GM12878 (cell line): Measurements from ENCODE around the gene PFKFB1. TPM values are rescaled to one million over a fixed set of nuclear protein-coding genes. Genes with fewer than 3 reads are reported as not detected.

ENCODE experiments used
- ATAC-seq: fragments of 200-7000 bp; cut with Tn5 transposase; 3 replicates; pipeline ENCODE4 v1.9.1; 2020; ENCODE audit warnings: mild to moderate bottlenecking, moderate library complexity
- BruUV-seq: library from RNA; stranded (reverse); fragments of 400-500 nt; replicated peaks from 2 replicates; lab custom pipeline; 2021; lab: Mats Ljungman, UMichigan
- CTCF ChIA-PET: fragments of 300-600 bp; sonication (Branson Sonifier 250); formaldehyde crosslinking; extraction: SDS; loops from one replicate; lab custom pipeline; 2021; ENCODE audit warnings: inconsistent platforms; lab: Yijun Ruan, JAX
- POLR2A ChIA-PET: fragments of 350-600 bp; formaldehyde crosslinking; extraction: SDS; loops from one replicate; lab custom pipeline; 2021; ENCODE audit warnings: inconsistent platforms; lab: Charles Lee
- RAD21 ChIA-PET: fragments of 300-600 bp; sonication (Branson Sonifier 250); formaldehyde crosslinking; loops from one replicate; lab custom pipeline; 2023; ENCODE audit warnings: antibody characterized with exemption; ENCODE audit not compliant: unreplicated experiment; lab: Charles Lee
- SMC1A ChIA-PET: fragments of 300-600 bp; sonication (Branson Sonifier 250); formaldehyde crosslinking; loops from one replicate; lab custom pipeline; 2023; ENCODE audit not compliant: unreplicated experiment, uncharacterized antibody; lab: Charles Lee
- DNase-seq: peaks from one replicate; pipeline ENCODE4 v3.0.0-alpha.2; 2011; ENCODE audit warnings: low read depth, low spot score
- FAIRE-seq: peaks from 3 replicates; lab custom pipeline; 2011; peaks lifted over from hg19 to GRCh38; lab: Jason Lieb, UNC
- H2AFZ ChIP-seq: 2 replicates; pipeline ENCODE4 v1.6.0; 2011; ENCODE audit warnings: low read depth, low read length, control low read depth; ENCODE audit not compliant: control insufficient read depth
- H3K27ac ChIP-seq: 2 replicates; pipeline ENCODE4 v1.5.1; 2011; ENCODE audit warnings: control low read depth; ENCODE audit not compliant: control insufficient read depth, insufficient read depth
- H3K27me3 ChIP-seq, 2 experiments: replicated peaks in 1 of 2; 2 replicates each; pipeline versions ENCODE4 v1.6.0 to v1.6.1; 2011; ENCODE audit warnings: low read length in 1 of 2; ENCODE audit not compliant: control insufficient read depth in 2 of 2, insufficient read depth in 2 of 2
- H3K36me3 ChIP-seq, 2 experiments: 2 replicates each; pipeline ENCODE4 v1.5.1; 2011; ENCODE audit warnings: low read length in 1 of 2; ENCODE audit not compliant: control insufficient read depth in 2 of 2, insufficient read depth in 2 of 2
- H3K4me1 ChIP-seq: 2 replicates; pipeline ENCODE4 v1.6.1; 2011; ENCODE audit warnings: mild to moderate bottlenecking, low read length, moderate library complexity, mixed read lengths; ENCODE audit not compliant: control insufficient read depth, insufficient read depth
- H3K4me2 ChIP-seq: 2 replicates; pipeline ENCODE4 v1.6.0; 2011; ENCODE audit warnings: control low read depth; ENCODE audit not compliant: control insufficient read depth, insufficient read depth
- H3K4me3 ChIP-seq: fragments of 200-600 bp; sonication (generic); 2 replicates; pipeline ENCODE4 v1.5.1; 2016
- H3K79me2 ChIP-seq: 2 replicates; pipeline ENCODE4 v1.6.0; 2011; ENCODE audit warnings: low read length; ENCODE audit not compliant: control insufficient read depth, insufficient read depth
- H3K9ac ChIP-seq: 2 replicates; pipeline ENCODE4 v1.8.0; 2011; ENCODE audit warnings: low read length, control low read depth, mixed read lengths; ENCODE audit not compliant: control insufficient read depth, insufficient read depth
- H3K9me3 ChIP-seq: replicated peaks from 3 replicates; pipeline ENCODE4 v1.5.1; 2011; ENCODE audit warnings: mild to moderate bottlenecking, low read length; ENCODE audit not compliant: control insufficient read depth, insufficient read depth
- H4K20me1 ChIP-seq: 2 replicates; pipeline ENCODE4 v1.6.0; 2011; ENCODE audit not compliant: control insufficient read depth, insufficient read depth
- CBX3 ChIP-seq: fragments of 200-600 bp; sonication (generic); IDR thresholded peaks from 2 replicates; pipeline ENCODE4 v1.6.1; 2016; ENCODE audit warnings: low read depth, borderline replicate concordance
- DPF2 ChIP-seq: fragments of 450-650 bp; IDR thresholded peaks from 2 replicates; pipeline ENCODE4 v1.6.1; 2017; ENCODE audit warnings: mild to moderate bottlenecking
- GABPA ChIP-seq: IDR thresholded peaks from 2 replicates; pipeline ENCODE4 v1.6.1; 2014; ENCODE audit warnings: antibody characterized with exemption, low read depth, mild to moderate bottlenecking, inconsistent platforms
- GATAD2B ChIP-seq: fragments of 450-650 bp; conservative IDR thresholded peaks from 2 replicates; pipeline ENCODE4 v1.6.1; 2017; ENCODE audit warnings: low read depth, mild to moderate bottlenecking, moderate library complexity
- JUND ChIP-seq: IDR thresholded peaks from 2 replicates; pipeline ENCODE4 v1.6.1; 2012; ENCODE audit warnings: low read depth, mild to moderate bottlenecking, low read length, improper control_type of control experiment, moderate library complexity
- LARP7 ChIP-seq: fragments of 450-650 bp; IDR thresholded peaks from 2 replicates; pipeline ENCODE4 v1.6.1; 2017; ENCODE audit warnings: mild to moderate bottlenecking
- MYB ChIP-seq: fragments of 150-350 bp; IDR thresholded peaks from 2 replicates; pipeline ENCODE4 v1.6.1; 2014; ENCODE audit warnings: mild to moderate bottlenecking, low read depth, low read length, borderline replicate concordance
- NR2C1 ChIP-seq: fragments of 450-650 bp; IDR thresholded peaks from 2 replicates; pipeline ENCODE4 v1.6.1; 2017; ENCODE audit warnings: antibody characterized with exemption, mild to moderate bottlenecking, moderate library complexity
- NR2C2 ChIP-seq: IDR thresholded peaks from 2 replicates; pipeline ENCODE4 v1.6.1; 2011; ENCODE audit warnings: borderline replicate concordance, low read depth; ENCODE audit not compliant: control insufficient read depth, insufficient read length
- NRF1 ChIP-seq: conservative IDR thresholded peaks from 2 replicates; pipeline ENCODE4 v1.6.1; 2011; ENCODE audit warnings: mild to moderate bottlenecking, low read depth, low read length, improper control_type of control experiment
- PAX5 ChIP-seq: IDR thresholded peaks from 2 replicates; pipeline ENCODE4 v1.6.1; 2011; ENCODE audit warnings: low read depth, low read length, borderline replicate concordance
- SMARCA5 ChIP-seq: fragments of 450-650 bp; IDR thresholded peaks from 2 replicates; pipeline ENCODE4 v1.6.1; 2017; ENCODE audit warnings: mild to moderate bottlenecking
- TAF1 ChIP-seq: IDR thresholded peaks from 2 replicates; pipeline ENCODE4 v1.6.1; 2011; ENCODE audit warnings: mild to moderate bottlenecking, low read depth, low read length, borderline replicate concordance
- WGBS: methylation state at CpG from one replicate; pipeline ENCODE4 v1.1.6; 2016; ENCODE audit warnings: low lambda C conversion rate; ENCODE audit not compliant: insufficient replicate concordance, insufficient coverage; ENCODE audit errors: missing lambda C conversion rate; 5-methylcytosine and 5-hydroxymethylcytosine counted together
- in situ Hi-C: fragments of 300-500 bp; cut with MboI; formaldehyde crosslinking; loops from 9 replicates; pipeline ENCODE4 v1.14.3; 2018; ENCODE audit warnings: mixed read lengths
- intact Hi-C: fragments of 100-400 bp; cut with micrococcal nuclease; formaldehyde crosslinking; loops from one replicate; pipeline ENCODE4 v1.14.2; 2022; ENCODE audit not compliant: unreplicated experiment
- polyA plus RNA-seq, 11 experiments: library from polyadenylated mRNA; depleted of rRNA in 4 of 11; unstranded in 6 of 11; stranded (reverse) in 5 of 11; fragments of >200 nt; fragmentation: Nextera tagmentation in 4 of 11; fragmentation: Illumina TruSeq in 1 of 11; extraction: Ambion mirVana in 4 of 11; extraction: Trizol in 1 of 11; gene quantifications; 1 replicate in 1 of 11; 2 replicates in 10 of 11; pipeline versions ENCODE4 v1.2.1 to v1.2.3, GENCODE V29; 2011 to 2016; ENCODE audit warnings: inconsistent platforms in 2 of 11, missing spikeins in 2 of 11, low read depth in 1 of 11
- total RNA-seq, 4 experiments: library from RNA; depleted of rRNA in 3 of 4; stranded (reverse); fragments of >200 nt in 3 of 4; fragmentation: Illumina TruSeq in 1 of 4; extraction: Trizol in 1 of 4; gene quantifications; 2 replicates each; pipeline versions ENCODE4 v1.2.1 to v1.2.3, GENCODE V29; 2013 to 2021
- TF ChIP-seq, protein P1 (sequence below): fragments of 450-650 bp; IDR thresholded peaks from 2 replicates; pipeline ENCODE4 v1.6.1; 2018; ENCODE audit warnings: borderline replicate concordance, mild to moderate bottlenecking; ENCODE audit not compliant: partially characterized antibody
- TF ChIP-seq, protein P2 (sequence below): fragments of 450-650 bp; IDR thresholded peaks from 2 replicates; pipeline ENCODE4 v1.6.1; 2016; ENCODE audit warnings: mild to moderate bottlenecking
- TF ChIP-seq, protein P3 (sequence below): fragments of 450-650 bp; IDR thresholded peaks from 2 replicates; pipeline ENCODE4 v1.6.1; 2018; ENCODE audit warnings: mild to moderate bottlenecking, low read depth, moderate library complexity; ENCODE audit not compliant: partially characterized antibody
- TF ChIP-seq, protein P4 (sequence below): fragments of 450-650 bp; IDR thresholded peaks from 2 replicates; pipeline ENCODE4 v1.6.1; 2017; ENCODE audit warnings: borderline replicate concordance

Gene PFKFB1
- total and polyA plus RNA-seq, 10 of the 15 experiments (the other 5 are each of a cell fraction or from before 2014, with no cell fraction given), result 0.13 to 0.59 (median 0.37) TPM

DNA sequence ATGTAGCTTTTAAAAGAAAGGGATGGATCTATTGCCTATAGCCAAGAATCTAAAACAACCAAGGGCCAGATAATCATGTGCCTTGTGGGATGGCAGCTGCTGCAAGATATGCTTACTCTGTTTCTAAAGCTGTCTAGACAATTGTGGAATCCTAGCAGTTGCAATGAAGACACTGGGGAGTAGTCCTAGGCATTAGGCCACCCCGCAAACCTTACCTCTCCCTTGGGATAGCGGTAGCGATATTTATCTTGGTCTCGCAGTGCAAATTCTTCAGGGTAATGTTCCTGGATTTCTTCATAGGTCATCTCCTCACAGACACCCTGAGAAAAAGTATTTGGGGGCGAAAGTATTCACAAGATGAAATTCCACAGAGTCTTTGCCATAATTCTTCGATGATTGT lies 48.8 kb downstream of the PFKFB1 start:
- in situ Hi-C loops, result no loop called here
- SMC1A ChIA-PET, result no interaction called here
- FAIRE-seq, result no peak
- TF ChIP-seq NRF1, result no peak
- TF ChIP-seq, protein P1, sequence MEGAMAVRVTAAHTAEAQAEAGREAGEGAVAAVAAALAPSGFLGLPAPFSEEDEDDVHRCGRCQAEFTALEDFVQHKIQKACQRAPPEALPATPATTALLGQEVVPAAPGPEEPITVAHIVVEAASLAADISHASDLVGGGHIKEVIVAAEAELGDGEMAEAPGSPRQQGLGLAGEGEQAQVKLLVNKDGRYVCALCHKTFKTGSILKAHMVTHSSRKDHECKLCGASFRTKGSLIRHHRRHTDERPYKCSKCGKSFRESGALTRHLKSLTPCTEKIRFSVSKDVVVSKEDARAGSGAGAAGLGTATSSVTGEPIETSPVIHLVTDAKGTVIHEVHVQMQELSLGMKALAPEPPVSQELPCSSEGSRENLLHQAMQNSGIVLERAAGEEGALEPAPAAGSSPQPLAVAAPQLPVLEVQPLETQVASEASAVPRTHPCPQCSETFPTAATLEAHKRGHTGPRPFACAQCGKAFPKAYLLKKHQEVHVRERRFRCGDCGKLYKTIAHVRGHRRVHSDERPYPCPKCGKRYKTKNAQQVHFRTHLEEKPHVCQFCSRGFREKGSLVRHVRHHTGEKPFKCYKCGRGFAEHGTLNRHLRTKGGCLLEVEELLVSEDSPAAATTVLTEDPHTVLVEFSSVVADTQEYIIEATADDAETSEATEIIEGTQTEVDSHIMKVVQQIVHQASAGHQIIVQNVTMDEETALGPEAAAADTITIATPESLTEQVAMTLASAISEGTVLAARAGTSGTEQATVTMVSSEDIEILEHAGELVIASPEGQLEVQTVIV, result no peak
- TF ChIP-seq, protein P2, sequence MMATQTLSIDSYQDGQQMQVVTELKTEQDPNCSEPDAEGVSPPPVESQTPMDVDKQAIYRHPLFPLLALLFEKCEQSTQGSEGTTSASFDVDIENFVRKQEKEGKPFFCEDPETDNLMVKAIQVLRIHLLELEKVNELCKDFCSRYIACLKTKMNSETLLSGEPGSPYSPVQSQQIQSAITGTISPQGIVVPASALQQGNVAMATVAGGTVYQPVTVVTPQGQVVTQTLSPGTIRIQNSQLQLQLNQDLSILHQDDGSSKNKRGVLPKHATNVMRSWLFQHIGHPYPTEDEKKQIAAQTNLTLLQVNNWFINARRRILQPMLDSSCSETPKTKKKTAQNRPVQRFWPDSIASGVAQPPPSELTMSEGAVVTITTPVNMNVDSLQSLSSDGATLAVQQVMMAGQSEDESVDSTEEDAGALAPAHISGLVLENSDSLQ, result no peak
- TF ChIP-seq, protein P3, sequence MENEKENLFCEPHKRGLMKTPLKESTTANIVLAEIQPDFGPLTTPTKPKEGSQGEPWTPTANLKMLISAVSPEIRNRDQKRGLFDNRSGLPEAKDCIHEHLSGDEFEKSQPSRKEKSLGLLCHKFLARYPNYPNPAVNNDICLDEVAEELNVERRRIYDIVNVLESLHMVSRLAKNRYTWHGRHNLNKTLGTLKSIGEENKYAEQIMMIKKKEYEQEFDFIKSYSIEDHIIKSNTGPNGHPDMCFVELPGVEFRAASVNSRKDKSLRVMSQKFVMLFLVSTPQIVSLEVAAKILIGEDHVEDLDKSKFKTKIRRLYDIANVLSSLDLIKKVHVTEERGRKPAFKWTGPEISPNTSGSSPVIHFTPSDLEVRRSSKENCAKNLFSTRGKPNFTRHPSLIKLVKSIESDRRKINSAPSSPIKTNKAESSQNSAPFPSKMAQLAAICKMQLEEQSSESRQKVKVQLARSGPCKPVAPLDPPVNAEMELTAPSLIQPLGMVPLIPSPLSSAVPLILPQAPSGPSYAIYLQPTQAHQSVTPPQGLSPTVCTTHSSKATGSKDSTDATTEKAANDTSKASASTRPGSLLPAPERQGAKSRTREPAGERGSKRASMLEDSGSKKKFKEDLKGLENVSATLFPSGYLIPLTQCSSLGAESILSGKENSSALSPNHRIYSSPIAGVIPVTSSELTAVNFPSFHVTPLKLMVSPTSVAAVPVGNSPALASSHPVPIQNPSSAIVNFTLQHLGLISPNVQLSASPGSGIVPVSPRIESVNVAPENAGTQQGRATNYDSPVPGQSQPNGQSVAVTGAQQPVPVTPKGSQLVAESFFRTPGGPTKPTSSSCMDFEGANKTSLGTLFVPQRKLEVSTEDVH, result no peak
- TF ChIP-seq NR2C1, result no peak
- no peak for TF ChIP-seq MYB
- TF ChIP-seq PAX5, result no peak
- no peak for TF ChIP-seq LARP7
- no peak for TF ChIP-seq NR2C2
- TF ChIP-seq, protein P4, sequence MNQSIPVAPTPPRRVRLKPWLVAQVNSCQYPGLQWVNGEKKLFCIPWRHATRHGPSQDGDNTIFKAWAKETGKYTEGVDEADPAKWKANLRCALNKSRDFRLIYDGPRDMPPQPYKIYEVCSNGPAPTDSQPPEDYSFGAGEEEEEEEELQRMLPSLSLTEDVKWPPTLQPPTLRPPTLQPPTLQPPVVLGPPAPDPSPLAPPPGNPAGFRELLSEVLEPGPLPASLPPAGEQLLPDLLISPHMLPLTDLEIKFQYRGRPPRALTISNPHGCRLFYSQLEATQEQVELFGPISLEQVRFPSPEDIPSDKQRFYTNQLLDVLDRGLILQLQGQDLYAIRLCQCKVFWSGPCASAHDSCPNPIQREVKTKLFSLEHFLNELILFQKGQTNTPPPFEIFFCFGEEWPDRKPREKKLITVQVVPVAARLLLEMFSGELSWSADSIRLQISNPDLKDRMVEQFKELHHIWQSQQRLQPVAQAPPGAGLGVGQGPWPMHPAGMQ, result no peak
- no peak for TF ChIP-seq DPF2
- TF ChIP-seq CBX3, result no peak
- TF ChIP-seq SMARCA5, result no peak
- TF ChIP-seq JUND, result no peak
- TF ChIP-seq TAF1, result no peak
- no peak for TF ChIP-seq GABPA
- no peak for TF ChIP-seq GATAD2B

More for the DNA sequence above, 48.8 kb downstream of the PFKFB1 start:
- Histone ChIP-seq H3K27ac (no peak overlapping the region), H3K4me2 (no peak overlapping the region), H3K27me3 (no peaks in the 10 kb centered on the region), H4K20me1 (no peaks in the 10 kb centered on the region), H3K36me3 (no peaks in the 10 kb centered on the region), H3K9ac (no peak overlapping the region), H3K9me3 (no peaks in the 10 kb centered on the region), H3K79me2 (no peaks in the 10 kb centered on the region), H3K4me3 (no peak overlapping the region), H2AFZ (no peak overlapping the region), H3K4me1 (no peaks in the 10 kb centered on the region)
- ATAC-seq (no peak), DNase-seq (no peak)
- POLR2A ChIA-PET, result no interaction called here
- intact Hi-C loops, result no loop called here
- RAD21 ChIA-PET, result no interaction called here
- CTCF ChIA-PET, result no interaction called here
- 45% methylated on average over 6 of the region's 6 CpGs for WGBS
- no TSS peak for BruUV-seq
